PC-3 (cell line): ENCODE results near the gene EPHB1. TPM values are rescaled to one million over a fixed set of nuclear protein-coding genes. Genes with fewer than 3 reads are reported as not detected.

Source experiments
- ATAC-seq: fragments of 200-7000 bp; cut with Tn5 transposase; 2 replicates; pipeline ENCODE4 v1.9.1; 2020; ENCODE audit warnings: mild to moderate bottlenecking, moderate library complexity
- BruUV-seq: library from RNA; stranded (reverse); fragments of 400-500 nt; replicated peaks from 2 replicates; lab custom pipeline; 2021; lab: Mats Ljungman, UMichigan
- CTCF ChIA-PET: fragments of 300-600 bp; sonication (Branson Sonifier 250); formaldehyde crosslinking; loops from one replicate; lab custom pipeline; 2022; ENCODE audit warnings: antibody characterized with exemption; lab: Charles Lee
- POLR2A ChIA-PET: fragments of 300-600 bp; sonication (Branson Sonifier 250); formaldehyde crosslinking; loops from one replicate; lab custom pipeline; 2022; ENCODE audit warnings: antibody characterized with exemption; ENCODE audit not compliant: unreplicated experiment; lab: Charles Lee
- DNase-seq: peaks from one replicate; pipeline ENCODE4 v3.0.0-alpha.2; 2015
- H2AFZ ChIP-seq: fragments of 300-600 bp; sonication (generic); 2 replicates; pipeline ENCODE4 v1.6.0; 2016; ENCODE audit warnings: antibody characterized with exemption, low read length
- H3F3A ChIP-seq: fragments of 300-600 bp; sonication (generic); one replicate; pipeline ENCODE4 v1.6.0; 2017; ENCODE audit warnings: antibody characterized with exemption, low read length, control low read depth, mild to moderate bottlenecking; ENCODE audit not compliant: unreplicated experiment
- H3K27ac ChIP-seq: fragments of 300-600 bp; sonication (generic); 2 replicates; pipeline ENCODE4 v1.5.1; 2016; ENCODE audit warnings: mild to moderate bottlenecking, low read length
- H3K27me3 ChIP-seq: fragments of 300-600 bp; sonication (generic); 2 replicates; pipeline ENCODE4 v1.6.1; 2016; ENCODE audit warnings: low read length, mixed read lengths
- H3K36me3 ChIP-seq: fragments of 300-600 bp; sonication (generic); 2 replicates; pipeline ENCODE4 v1.6.1; 2016; ENCODE audit warnings: low read depth, mixed run types, low read length, mixed read lengths
- H3K4me1 ChIP-seq: fragments of 300-600 bp; sonication (generic); 2 replicates; pipeline ENCODE4 v1.5.1; 2016; ENCODE audit warnings: low read length; ENCODE audit not compliant: insufficient read depth
- H3K4me2 ChIP-seq: fragments of 300-600 bp; sonication (generic); 2 replicates; pipeline ENCODE4 v1.6.0; 2016; ENCODE audit warnings: low read length
- H3K4me3 ChIP-seq: fragments of 300-600 bp; sonication (generic); 2 replicates; pipeline ENCODE4 v1.5.1; 2016; ENCODE audit warnings: mild to moderate bottlenecking, low read length, mixed read lengths
- H3K79me2 ChIP-seq: fragments of 300-600 bp; sonication (generic); 2 replicates; pipeline ENCODE4 v1.6.1; 2017; ENCODE audit warnings: low read length, mixed read lengths
- H3K9ac ChIP-seq: fragments of 300-600 bp; sonication (generic); 2 replicates; pipeline ENCODE4 v1.6.0; 2016; ENCODE audit warnings: mild to moderate bottlenecking, low read length
- H3K9me2 ChIP-seq: fragments of 300-600 bp; sonication (generic); replicated peaks from 2 replicates; pipeline ENCODE4 v1.6.1; 2016; ENCODE audit warnings: mixed run types, low read length, mixed read lengths
- H3K9me3 ChIP-seq: fragments of 300-600 bp; sonication (generic); 2 replicates; pipeline ENCODE4 v1.6.1; 2016; ENCODE audit warnings: low read length, mixed read lengths
- H4K20me1 ChIP-seq: fragments of 300-600 bp; sonication (generic); 2 replicates; pipeline ENCODE4 v1.6.1; 2016; ENCODE audit warnings: low read length, mixed read lengths
- CTCF ChIP-seq: fragments of 300-600 bp; sonication (generic); conservative IDR thresholded peaks from 2 replicates; pipeline ENCODE4 v1.5.1; 2017; ENCODE audit warnings: antibody characterized with exemption, low read depth, mild to moderate bottlenecking, low read length
- EZH2 ChIP-seq: fragments of 300-600 bp; sonication (generic); IDR thresholded peaks from one replicate; pipeline ENCODE4 v1.6.1; 2017; ENCODE audit warnings: antibody characterized with exemption, mild to moderate bottlenecking, low read length; ENCODE audit not compliant: unreplicated experiment
- EZH2phosphoT487 ChIP-seq: fragments of 300-600 bp; sonication (generic); IDR thresholded peaks from 2 replicates; pipeline ENCODE4 v1.6.1; 2018; ENCODE audit warnings: mild to moderate bottlenecking, antibody characterized with exemption, low read length, borderline replicate concordance
- intact Hi-C: fragments of 100-400 bp; cut with micrococcal nuclease; formaldehyde crosslinking; loops from 2 replicates; pipeline ENCODE4 v1.9.0; 2023
- total RNA-seq: library from RNA; depleted of rRNA; stranded (reverse); fragments of >200 nt; gene quantifications from 2 replicates; pipeline ENCODE4 v1.2.3, GENCODE V29; 2014

EPHB1 gene
- total RNA-seq, 1 experiment from 2014 or later: 0.69 TPM

GRCh38 chr3:135084976-135085375 is 289.9 kb downstream of the EPHB1 start:
- intact Hi-C loops: no loop called here
- BruUV-seq: no TSS peak
- CTCF ChIA-PET: no interaction called here

GRCh38 chr3:135085652-135086436 is 290.8 kb downstream of the EPHB1 start:
- H3K27ac ChIP-seq: no peak overlapping the region
- H2AFZ ChIP-seq: no peak overlapping the region
- H3K4me3 ChIP-seq: no peak overlapping the region
- H3K79me2 ChIP-seq: no peaks in the 10 kb centered on the region
- no peaks in the 10 kb centered on the region for H3F3A ChIP-seq
- no peaks in the 10 kb centered on the region for H3K36me3 ChIP-seq
- ChIA-PET CTCF (no interaction called here), POLR2A (no interaction called here)
- ATAC-seq: no peak
- intact Hi-C loops: no loop called here
- H3K4me1 ChIP-seq: peaks cover 16% of the 10 kb centered on the region
- TF ChIP-seq EZH2phosphoT487 (no peak), CTCF (no peak), EZH2 (no peak)
- H3K27me3 ChIP-seq: no peaks in the 10 kb centered on the region
- no TSS peak for BruUV-seq
- no peaks in the 10 kb centered on the region for H3K9me3 ChIP-seq
- H4K20me1 ChIP-seq: no peaks in the 10 kb centered on the region
- H3K9me2 ChIP-seq: no peaks in the 10 kb centered on the region
- DNase-seq: no peak
- H3K4me2 ChIP-seq: no peak overlapping the region
- H3K9ac ChIP-seq: no peak overlapping the region

More at GRCh38 chr3:135084976-135085375, 289.9 kb downstream of the EPHB1 start:
- H3K27me3 ChIP-seq: no peaks in the 10 kb centered on the region
- peaks cover 10% of the 10 kb centered on the region for H3K4me1 ChIP-seq
- no peaks in the 10 kb centered on the region for H3K9me3 ChIP-seq
- no peaks in the 10 kb centered on the region for H3K79me2 ChIP-seq
- H3K4me3 ChIP-seq: no peak overlapping the region
- no peaks in the 10 kb centered on the region for H4K20me1 ChIP-seq
- TF ChIP-seq CTCF (no peak), EZH2 (no peak), EZH2phosphoT487 (no peak)
- no peaks in the 10 kb centered on the region for H3K36me3 ChIP-seq
- H3F3A ChIP-seq: no peaks in the 10 kb centered on the region
- ATAC-seq (no peak), DNase-seq (no peak)
- H3K4me2 ChIP-seq: no peak overlapping the region
- POLR2A ChIA-PET: no interaction called here
- no peak overlapping the region for H2AFZ ChIP-seq
- H3K27ac ChIP-seq: no peak overlapping the region
- H3K9me2 ChIP-seq: no peaks in the 10 kb centered on the region
- no peak overlapping the region for H3K9ac ChIP-seq

- H3K9ac ChIP-seq: no peak overlapping the region
- H3K36me3 ChIP-seq: no peaks in the 10 kb centered on the region
- H3F3A ChIP-seq: no peaks in the 10 kb centered on the region
- H3K27me3 ChIP-seq: no peaks in the 10 kb centered on the region
- H3K9me3 ChIP-seq: no peaks in the 10 kb centered on the region
- no peak overlapping the region for H3K4me3 ChIP-seq
- peaks cover 16% of the 10 kb centered on the region for H3K4me1 ChIP-seq
- no peak for TF ChIP-seq EZH2
- no peak for TF ChIP-seq EZH2phosphoT487
- TF ChIP-seq CTCF: no peak
- ATAC-seq (no peak), DNase-seq (no peak)
- H3K9me2 ChIP-seq: no peaks in the 10 kb centered on the region
- no peak overlapping the region for H2AFZ ChIP-seq
- H3K27ac ChIP-seq: no peak overlapping the region
- no peaks in the 10 kb centered on the region for H4K20me1 ChIP-seq
- intact Hi-C loops: no loop called here
- H3K79me2 ChIP-seq: no peaks in the 10 kb centered on the region
- ChIA-PET CTCF (no interaction called here), POLR2A (no interaction called here)
- BruUV-seq: no TSS peak
- H3K4me2 ChIP-seq: no peak overlapping the region
Measured at GRCh38 chr3:135087782-135088181, 292.7 kb downstream of the EPHB1 start.
